BLaER1 treated with 17β-estradiol and CSF1 and Interleukin-3, amounts not matched to agents 10 nM and 100 nM (cell line): Measurements from ENCODE around the gene PRC1.
"Not testable (repeated sequence)": the region's sequence is repeated elsewhere in the genome, so short reads cannot be mapped to it uniquely, and the experiment has no call there.

Experiments used
- H3K27ac ChIP-seq, 11 experiments: shearing (Covaris generic); formaldehyde crosslinking; 2 replicates each; pipeline ENCODE4 v1.8.1; 2022
- H3K27me3 ChIP-seq, 11 experiments: shearing (Covaris generic); formaldehyde crosslinking; 2 replicates each; pipeline ENCODE4 v1.8.1; 2022
- H3K36me3 ChIP-seq, 11 experiments: shearing (Covaris generic); formaldehyde crosslinking; 2 replicates each; pipeline ENCODE4 v1.8.1; 2022
- H3K4me1 ChIP-seq, 10 experiments: shearing (Covaris generic); formaldehyde crosslinking; 2 replicates each; pipeline ENCODE4 v1.8.1; 2022
- H3K4me2 ChIP-seq, 11 experiments: shearing (Covaris generic); formaldehyde crosslinking; 2 replicates each; pipeline ENCODE4 v1.8.1; 2022
- H3K4me3 ChIP-seq, 10 experiments: shearing (Covaris generic); formaldehyde crosslinking; 2 replicates each; pipeline ENCODE4 v1.8.1; 2022
- H3K9ac ChIP-seq, 11 experiments: shearing (Covaris generic); formaldehyde crosslinking; 2 replicates each; pipeline ENCODE4 v1.8.1; 2022
- H3K9me3 ChIP-seq, 11 experiments: shearing (Covaris generic); formaldehyde crosslinking; replicated peaks in 1 of 11; 2 replicates each; pipeline ENCODE4 v1.8.1; 2022
- H4K20me1 ChIP-seq, 11 experiments: shearing (Covaris generic); formaldehyde crosslinking; 2 replicates each; pipeline ENCODE4 v1.8.1; 2022
- Cebpa-rat ChIP-seq, 11 experiments: shearing (Covaris generic); IDR thresholded peaks; 2 replicates each; pipeline ENCODE4 v1.8.1; 2022

The PRC1 gene

GRCh38 chr15:90930861-90931574 is 63.3 kb downstream of the PRC1 start:
- Histone ChIP-seq H3K9me3 (no peaks in the 10 kb centered on the region), H3K36me3 (peaks cover 0 to 2% (median 0%) of the 10 kb centered on the region in 11 experiments; a peak in 2 of 22 replicates), H3K4me3 (peak overlapping the region; percentile 71 to 90 (median 80)), H3K27ac (peak overlapping the region; percentile 79 to 93 (median 89); a peak in 21 of 22 replicates), H4K20me1 (peaks cover 0 to 6% (median 5%) of the 10 kb centered on the region in 11 experiments; a peak in 16 of 22 replicates), H3K4me1 (peaks cover 54 to 67% (median 65%) of the 10 kb centered on the region in 10 experiments), H3K4me2 (peak overlapping the region; percentile 89 to 100 (median 96)), H3K27me3 (no peaks in the 10 kb centered on the region), H3K9ac (peak overlapping the region; percentile 80 to 94 (median 86); a peak in 21 of 22 replicates)
- TF ChIP-seq Cebpa-rat (IDR thresholded peaks at IDR 0.05) = no peak

- Histone ChIP-seq H3K4me1 (peaks cover 47 to 57% (median 55%) of the 10 kb centered on the region in 10 experiments), H4K20me1 (no peaks in the 10 kb centered on the region), H3K27me3 (no peaks in the 10 kb centered on the region), H3K36me3 (0 out of 22 replicates have a peak, but pooled peaks cover 0 to under 1% (median 0%) of the 10 kb centered on the region in 11 experiments), H3K27ac (peak overlapping the region; percentile 79 to 93 (median 89)), H3K4me3 (peak overlapping the region; percentile 64 to 90 (median 80)), H3K4me2 (peak overlapping the region; percentile 89 to 100 (median 96)), H3K9ac (peak overlapping the region; percentile 80 to 94 (median 86)), H3K9me3 (no peaks in the 10 kb centered on the region)
- TF ChIP-seq Cebpa-rat (IDR thresholded peaks at IDR 0.05) = no peak
These were observed 64.9 kb downstream of the PRC1 start for GRCh38 chr15:90929246-90930019.

GRCh38 chr15:90928106-90928505 is 66.2 kb downstream of the PRC1 start:
- not testable (repeated sequence) for H3K9me3 ChIP-seq, H3K4me3 ChIP-seq, H3K27me3 ChIP-seq, H4K20me1 ChIP-seq
- H3K4me1 ChIP-seq = peaks cover 36 to 45% (median 41%) of the 10 kb centered on the region in 10 experiments
- peaks cover 0 to 12% (median 0%) of the 10 kb centered on the region in 11 experiments; a peak in 3 of 22 replicates for H3K36me3 ChIP-seq
- peak in 2 of 11 experiments; percentile 42 to 52; a peak in 3 of 22 replicates for TF ChIP-seq Cebpa-rat (IDR thresholded peaks at IDR 0.05)
- peak overlapping the region in 8 of 11 experiments; percentile 86 to 93 (median 91); a peak in 13 of 22 replicates for H3K27ac ChIP-seq
- H3K9ac ChIP-seq = peak overlapping the region in 2 of 11 experiments; percentile 38 to 41; a peak in 3 of 22 replicates
- H3K4me2 ChIP-seq = peak overlapping the region; percentile 89 to 100 (median 96); a peak in 21 of 22 replicates

DNA sequence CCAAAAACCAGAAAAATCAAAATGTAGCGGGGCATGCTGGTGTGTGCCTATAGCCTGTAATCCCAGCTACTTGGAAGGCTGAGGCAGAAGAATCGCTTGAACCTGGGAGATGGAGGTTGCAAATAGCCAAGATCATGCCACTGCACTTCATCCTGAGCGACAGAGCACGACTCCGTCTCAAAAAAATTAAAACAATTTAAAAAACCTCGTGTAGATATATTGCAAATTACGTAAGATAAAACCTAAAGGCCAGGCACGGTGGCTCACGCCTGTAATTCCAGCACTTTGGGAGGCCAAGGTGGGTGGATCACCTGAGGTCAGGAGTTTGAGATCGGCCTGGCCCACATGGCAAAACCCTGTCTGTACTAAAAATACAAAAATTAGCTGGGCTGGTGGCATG is 67.6 kb downstream of the PRC1 start:
- Histone ChIP-seq H3K4me1 (peaks cover 27 to 35% (median 32%) of the 10 kb centered on the region in 10 experiments), H3K36me3 (peaks cover under 1 to 23% (median 8%) of the 10 kb centered on the region in 11 experiments; a peak in 17 of 22 replicates)
- H3K4me3 ChIP-seq, H3K27ac ChIP-seq, H3K27me3 ChIP-seq, H3K9me3 ChIP-seq, H3K4me2 ChIP-seq, H3K9ac ChIP-seq, H4K20me1 ChIP-seq: not testable (repeated sequence)

DNA sequence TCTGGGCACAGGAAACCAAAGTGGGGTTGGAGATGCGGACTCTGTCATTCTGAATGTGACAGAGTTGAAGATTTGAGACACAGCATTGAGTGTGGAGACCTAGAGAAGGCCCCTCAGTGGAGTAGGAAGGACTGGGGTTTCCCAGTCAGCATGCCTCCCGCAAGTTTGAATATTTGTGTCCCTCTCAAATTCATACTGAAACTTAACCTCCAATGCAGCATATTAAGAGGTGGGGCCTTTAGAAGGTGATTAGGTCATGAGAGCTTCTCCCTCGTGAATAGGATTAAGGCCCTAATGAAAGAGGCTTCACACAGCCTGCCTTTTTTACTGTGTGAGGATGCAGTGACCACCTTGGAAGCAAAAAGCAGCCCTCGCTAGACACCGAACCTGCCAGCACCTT is 70.0 kb downstream of the PRC1 start:
- Histone ChIP-seq H3K27me3 (no peaks in the 10 kb centered on the region), H4K20me1 (no peaks in the 10 kb centered on the region; a peak in 1 of 22 replicates), H3K4me1 (peaks cover 10 to 18% (median 16%) of the 10 kb centered on the region in 10 experiments), H3K9me3 (no peaks in the 10 kb centered on the region), H3K9ac (peak overlapping the region in 1 of 11 experiments; percentile 34; a peak in 1 of 22 replicates), H3K4me2 (no peak overlapping the region), H3K27ac (no peak overlapping the region), H3K4me3 (no peak overlapping the region), H3K36me3 (peaks cover 25 to 47% (median 32%) of the 10 kb centered on the region in 11 experiments)
- TF ChIP-seq Cebpa-rat (IDR thresholded peaks at IDR 0.05) = no peak

DNA sequence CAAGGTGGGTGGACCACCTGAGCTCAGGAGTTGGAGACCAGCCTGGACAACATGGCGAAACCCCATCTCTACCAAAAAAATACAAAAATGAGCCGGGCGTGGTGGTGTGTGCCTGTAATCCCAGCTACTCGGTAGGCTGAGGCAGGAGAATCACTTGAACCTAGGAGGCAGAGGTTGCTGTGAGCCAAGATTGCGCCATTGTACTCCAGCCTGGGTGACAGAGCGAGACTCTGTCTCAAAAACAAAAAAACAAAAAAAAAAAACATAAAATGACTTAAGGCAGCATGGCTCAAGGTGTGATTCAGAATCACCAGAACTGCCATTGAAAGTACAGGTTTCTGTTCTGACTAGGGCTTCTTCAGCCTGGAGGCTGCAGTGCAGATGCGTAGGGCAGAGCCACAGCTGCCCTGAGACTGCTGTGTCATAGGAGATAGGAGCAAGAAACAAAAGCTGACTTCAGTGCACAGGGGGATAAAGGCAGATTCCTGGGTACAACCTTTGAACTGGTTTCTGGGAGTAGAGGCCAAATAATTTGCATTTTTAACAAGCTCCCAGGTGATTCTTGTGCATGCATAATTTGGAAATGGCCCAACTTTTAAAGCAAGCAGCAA is 71.5 kb downstream of the PRC1 start:
- H3K27ac ChIP-seq, H3K27me3 ChIP-seq, H4K20me1 ChIP-seq, H3K9me3 ChIP-seq, H3K4me3 ChIP-seq, H3K9ac ChIP-seq, H3K4me2 ChIP-seq, H3K4me1 ChIP-seq: not testable (repeated sequence)
- H3K36me3 ChIP-seq = peaks cover 40 to 63% (median 48%) of the 10 kb centered on the region in 11 experiments

- H3K9me3 ChIP-seq = no peaks in the 10 kb centered on the region
- no peak overlapping the region for H3K4me3 ChIP-seq
- H3K4me1 ChIP-seq = no peaks in the 10 kb centered on the region
- H3K4me2 ChIP-seq = no peak overlapping the region
- no peaks in the 10 kb centered on the region for H3K27me3 ChIP-seq
- H4K20me1 ChIP-seq = no peaks in the 10 kb centered on the region; a peak in 1 of 22 replicates
- no peak overlapping the region for H3K27ac ChIP-seq
- H3K9ac ChIP-seq = no peak overlapping the region
- H3K36me3 ChIP-seq = peaks cover 50 to 72% (median 57%) of the 10 kb centered on the region in 11 experiments
- TF ChIP-seq Cebpa-rat (IDR thresholded peaks at IDR 0.05) = peak in 1 of 11 experiments; percentile 51; a peak in 2 of 22 replicates
These were observed 72.4 kb downstream of the PRC1 start for GRCh38 chr15:90921887-90922286.

- H3K4me1 ChIP-seq = peaks cover 22 to 29% (median 27%) of the 10 kb centered on the region in 10 experiments
- peaks cover 72 to 99% (median 86%) of the 10 kb centered on the region in 11 experiments for H3K36me3 ChIP-seq
- TF ChIP-seq Cebpa-rat (IDR thresholded peaks at IDR 0.05) = no peak
These were observed 75.5 kb downstream of the PRC1 start for GRCh38 chr15:90918835-90919234.

More at GRCh38 chr15:90918835-90919234, 75.5 kb downstream of the PRC1 start:
- no peaks in the 10 kb centered on the region for H3K27me3 ChIP-seq
- H4K20me1 ChIP-seq = peaks cover 0 to 6% (median 0%) of the 10 kb centered on the region in 11 experiments; a peak in 2 of 22 replicates
- no peak overlapping the region for H3K4me3 ChIP-seq
- no peak overlapping the region for H3K27ac ChIP-seq
- H3K9ac ChIP-seq = no peak overlapping the region
- no peaks in the 10 kb centered on the region for H3K9me3 ChIP-seq
- H3K4me2 ChIP-seq = no peak overlapping the region
